Right kidney (tissue), 1 donor: Measurements from ENCODE around the gene HOXB7.

Experiments
- DNase-seq: peaks from one replicate; pipeline ENCODE4 v3.0.0-alpha.2; 2016

Gene HOXB7

DNA sequence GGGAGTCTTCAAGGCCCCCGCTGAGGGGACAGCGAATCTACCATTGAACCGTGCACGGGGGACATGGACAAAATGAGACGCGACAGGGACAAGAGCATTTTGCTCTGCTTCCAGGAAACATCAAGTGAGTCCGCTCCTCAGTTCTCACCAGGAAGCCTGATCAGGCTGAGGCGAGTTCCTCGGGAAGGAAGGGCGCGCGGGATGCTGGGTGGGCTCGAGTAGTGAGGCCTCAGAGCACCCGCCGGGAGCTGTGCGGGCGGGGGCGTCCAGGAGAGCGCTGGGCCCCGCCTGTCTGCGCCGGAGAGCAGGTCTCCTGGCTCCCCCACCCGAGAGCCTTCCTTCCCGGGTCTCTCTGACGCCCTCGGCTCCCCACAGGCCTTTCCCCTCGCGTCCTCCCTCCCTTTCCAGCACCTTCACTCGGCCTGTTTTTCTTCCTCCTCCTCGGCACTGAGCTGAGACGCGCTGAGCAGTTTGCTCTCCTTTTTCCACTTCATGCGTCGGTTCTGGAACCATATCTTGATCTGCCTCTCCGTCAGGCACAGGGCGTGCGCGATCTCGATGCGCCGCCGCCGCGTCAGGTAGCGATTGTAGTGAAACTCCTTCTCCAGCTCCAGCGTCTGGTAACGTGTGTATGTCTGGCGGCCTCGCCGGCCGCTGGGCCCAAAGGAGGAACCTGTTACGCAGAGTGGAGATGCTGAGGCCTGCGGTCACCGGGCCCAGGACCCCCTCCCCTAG is 14.7 kb downstream of the HOXB7 start:
- DNase-seq: peak; percentile 82

- peak; percentile 69 for DNase-seq
These were observed 15.4 kb downstream of the HOXB7 start for GRCh38 chr17:48595278-48595999.

- DNase-seq: peak; percentile 83
These were observed 16.1 kb downstream of the HOXB7 start for GRCh38 chr17:48594538-48595277.

- DNase-seq: peak; percentile 94
These were observed 16.8 kb downstream of the HOXB7 start for GRCh38 chr17:48593840-48594537.

DNA sequence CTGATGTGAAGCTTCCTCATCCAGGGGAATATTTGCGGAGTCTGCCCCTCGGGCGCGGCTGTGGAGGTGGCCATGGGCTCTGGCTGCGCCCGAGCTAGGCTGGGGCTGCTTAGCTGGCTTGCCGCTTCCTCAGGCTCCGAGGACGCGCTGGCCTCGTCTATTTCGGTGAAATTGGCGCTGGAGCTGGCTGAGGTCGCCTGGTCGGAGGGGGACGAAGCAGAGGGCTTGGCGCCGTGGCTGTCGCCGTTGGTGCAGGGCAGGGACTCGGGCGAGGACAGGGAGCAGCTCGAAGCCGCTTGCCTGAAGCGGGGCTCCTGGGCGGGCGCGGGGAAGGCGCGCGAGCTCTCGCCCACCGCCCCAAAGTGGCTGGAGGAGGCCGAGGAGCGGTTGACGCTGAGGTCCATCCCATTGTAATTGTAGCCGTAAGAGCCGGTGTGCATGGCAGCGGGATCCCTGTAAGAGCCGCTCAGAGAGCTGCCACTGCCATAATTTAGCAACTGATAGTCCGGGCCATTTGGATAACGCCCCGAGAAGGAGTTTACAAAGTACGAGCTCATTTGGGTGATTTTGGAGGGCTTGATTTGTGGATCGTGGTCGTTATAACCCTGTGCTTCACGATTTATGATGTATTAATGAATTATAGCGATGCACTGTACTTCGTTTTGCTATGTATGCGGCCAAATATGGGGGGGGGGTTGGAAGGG is 17.5 kb downstream of the HOXB7 start, which contains the start of gene HOXB5:
Gene HOXB5, minus strand, starts transcription at position 654 of the 704 bp plus-strand sequence. Its CDS starts 97 bp downstream, at position 557.
- DNase-seq: peak; percentile 82

- DNase-seq: no peak
These were observed 18.2 kb downstream of the HOXB7 start for GRCh38 chr17:48592577-48592976.

GRCh38 chr17:48592057-48592514 is 18.7 kb downstream of the HOXB7 start:
- DNase-seq: no peak

DNA sequence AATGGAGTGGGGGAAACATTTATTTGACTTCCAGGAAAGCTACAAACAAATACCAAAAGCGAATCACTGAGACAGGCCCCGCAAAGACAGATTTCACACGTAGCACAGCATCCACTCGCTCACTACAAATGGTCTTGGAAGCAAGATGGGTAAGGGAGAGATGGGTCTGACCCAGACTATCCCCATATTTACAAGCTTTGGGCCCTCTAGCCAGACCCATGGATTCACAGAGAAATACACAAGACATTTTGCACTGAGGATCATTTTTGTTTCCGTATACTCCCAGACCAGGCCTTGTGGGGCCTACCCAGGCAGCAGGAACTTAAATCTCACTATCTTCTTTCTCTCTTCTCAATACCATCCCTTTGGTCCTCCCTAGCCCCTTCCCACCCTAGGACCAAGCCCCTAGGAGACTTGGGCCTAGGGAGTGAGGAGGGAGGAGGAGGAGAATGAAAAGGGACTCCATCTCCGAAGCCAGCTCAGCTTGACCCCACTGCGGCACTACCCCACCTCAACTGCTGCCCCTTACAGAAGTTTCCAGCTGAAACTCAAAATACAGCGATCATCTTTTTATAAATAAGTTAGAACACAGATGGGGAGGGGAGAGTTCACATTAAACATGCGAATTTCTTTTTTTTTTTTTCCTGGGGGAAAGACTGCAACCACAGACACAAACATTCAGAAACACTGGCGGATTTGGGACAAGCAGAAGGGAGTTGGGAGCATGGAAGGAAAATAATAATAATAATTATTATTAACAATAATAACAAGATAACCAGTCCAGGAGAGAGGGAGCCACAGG is 19.4 kb downstream of the HOXB7 start:
- DNase-seq: no peak

DNA sequence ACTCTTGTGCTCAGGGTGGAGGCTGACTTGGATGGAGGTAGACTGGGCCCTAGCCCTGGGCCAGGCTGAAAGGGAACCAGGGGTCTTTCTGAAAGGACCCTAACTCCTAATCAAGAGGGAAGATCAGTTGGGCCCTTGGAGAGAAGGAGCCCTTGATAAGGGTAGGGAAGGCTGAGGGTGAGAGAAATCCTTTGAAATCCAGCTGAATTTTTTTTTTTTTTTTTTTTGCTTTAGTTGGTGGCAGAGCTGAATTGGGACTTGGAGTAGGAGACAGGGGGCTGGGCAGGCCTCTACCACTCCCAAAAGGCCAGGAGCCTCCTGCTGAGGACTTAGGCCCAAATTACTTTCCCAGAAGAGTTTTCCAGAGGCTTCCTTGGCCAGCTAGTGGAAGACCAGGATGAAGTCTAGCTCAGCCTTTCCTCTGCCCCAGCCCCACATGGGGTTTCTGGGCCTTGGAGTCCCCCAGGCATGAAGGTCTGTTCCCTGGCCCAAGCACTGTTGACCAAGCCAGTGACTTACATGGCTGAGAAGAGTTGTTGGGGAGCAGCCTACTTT is 20.1 kb downstream of the HOXB7 start:
- DNase-seq: no peak

DNA sequence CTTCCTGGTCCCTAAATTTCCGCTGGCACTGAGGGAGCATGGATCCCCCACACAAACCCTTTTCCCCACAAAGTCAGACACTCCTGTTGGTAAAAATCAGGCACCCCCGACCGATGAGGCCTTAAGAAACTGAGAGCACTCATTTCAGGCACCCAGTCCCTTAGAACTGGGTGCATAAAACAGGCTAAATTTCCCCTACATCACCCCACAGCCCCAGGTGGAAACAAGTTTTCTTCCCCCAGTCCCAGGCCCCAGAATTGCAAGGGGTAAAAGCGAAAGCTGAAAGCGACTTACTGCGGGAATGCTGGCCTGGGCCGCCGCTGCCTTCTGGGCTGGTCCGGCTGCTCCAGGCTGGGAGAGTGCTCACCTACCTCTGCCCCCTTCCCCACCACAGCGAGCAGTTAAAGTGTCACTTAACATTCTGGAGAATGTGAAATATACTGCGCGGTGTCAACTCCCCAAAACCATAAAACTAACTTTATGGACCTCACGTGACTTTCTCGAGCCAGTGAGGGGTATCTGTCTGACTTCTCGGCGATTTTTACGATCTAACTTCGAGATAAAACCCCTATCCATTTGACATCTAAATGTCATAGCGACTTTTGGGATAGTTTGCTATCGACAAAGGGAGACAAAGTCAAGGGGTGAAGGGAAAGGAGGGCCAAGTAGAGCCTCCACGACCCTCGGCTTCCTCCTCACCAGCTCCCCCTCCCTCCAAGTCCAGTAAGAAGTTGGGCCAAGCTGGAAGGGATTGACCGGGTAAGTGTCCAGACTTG is 20.8 kb downstream of the HOXB7 start, which contains the start of gene HOXB3:
Gene HOXB3, minus strand, starts transcription at position 411 of the 776 bp plus-strand sequence. CDS start 37,767 bp downstream, outside the sequence.
- DNase-seq: peak; percentile 85

DNA sequence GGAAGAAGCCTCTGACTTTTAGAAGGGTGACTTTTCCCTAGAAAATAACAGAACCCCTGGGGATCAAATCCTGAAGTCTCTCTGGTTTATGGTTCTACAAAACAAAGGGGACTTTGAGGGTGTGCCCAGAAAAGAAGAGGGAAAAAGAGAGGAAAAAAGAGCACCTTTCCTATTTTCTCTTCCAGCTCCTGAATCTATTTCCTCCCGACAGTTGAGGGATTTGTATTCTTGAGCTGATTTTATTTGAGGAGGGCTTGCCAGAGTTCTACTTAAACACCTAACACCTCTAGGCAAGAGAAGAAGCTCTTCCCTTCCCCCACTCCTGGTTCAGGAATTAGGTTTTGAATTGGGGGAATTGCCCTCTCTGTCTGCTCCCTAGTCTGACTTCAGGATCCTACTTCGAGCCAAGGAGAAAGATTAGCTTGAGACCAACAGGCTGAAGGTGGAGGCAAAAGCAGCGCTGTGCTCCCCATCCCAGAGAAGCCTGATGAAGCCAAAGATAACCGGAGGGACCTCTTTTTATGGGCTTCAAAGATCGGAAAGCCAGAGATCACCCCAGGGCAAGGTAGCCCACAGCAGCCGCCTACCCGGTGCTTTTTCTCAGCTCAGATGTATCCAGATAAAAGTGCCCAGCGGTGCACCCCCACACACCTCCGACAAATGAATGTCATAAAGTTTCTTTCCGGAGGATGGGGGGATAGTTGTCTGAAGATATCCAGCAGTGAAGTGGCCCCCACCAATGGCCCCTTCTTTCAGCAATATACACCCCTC is 21.6 kb downstream of the HOXB7 start:
- DNase-seq: no peak

- no peak for DNase-seq
These were observed 22.3 kb downstream of the HOXB7 start for GRCh38 chr17:48588528-48588927.

- DNase-seq: no peak
These were observed 22.8 kb downstream of the HOXB7 start for GRCh38 chr17:48588074-48588415.

DNA sequence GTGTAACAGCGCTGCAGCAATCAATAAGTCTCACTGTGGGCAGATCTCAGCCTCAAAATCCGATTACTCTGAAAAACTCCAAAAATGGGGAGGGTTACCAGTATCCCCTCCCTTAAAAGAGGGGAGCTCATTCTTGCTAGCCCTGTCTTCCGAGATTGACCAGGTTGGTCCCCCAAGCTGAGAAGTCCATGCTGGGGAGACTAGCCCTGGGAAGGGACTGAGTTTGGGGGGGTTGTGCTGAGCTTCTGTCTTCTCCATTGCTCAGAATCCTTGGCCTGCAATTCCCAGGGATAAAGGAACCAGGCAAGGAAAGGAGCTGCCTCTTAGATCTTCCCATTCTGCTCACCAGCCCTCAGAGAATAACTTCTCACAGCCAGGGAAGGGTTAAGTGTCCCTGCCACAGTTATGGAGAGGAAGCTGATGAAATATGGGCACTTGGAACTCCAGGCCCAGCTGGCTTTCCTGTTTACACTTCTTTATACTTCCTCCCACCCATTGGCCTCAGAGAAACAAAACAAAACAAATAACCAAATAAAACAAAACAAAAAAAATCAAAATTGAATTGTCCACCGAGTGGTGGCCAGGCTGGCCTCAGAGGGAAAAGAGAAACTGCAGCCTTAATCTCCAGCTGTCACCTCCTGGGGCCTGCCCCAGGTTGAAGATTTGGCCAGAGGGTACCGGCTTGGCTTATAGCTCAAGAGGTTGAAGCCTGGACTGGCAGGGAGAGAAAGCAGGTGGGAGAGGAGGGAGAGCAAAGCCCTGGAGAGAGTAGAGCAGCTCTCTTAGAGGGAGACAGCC is 23.3 kb downstream of the HOXB7 start:
- peak; percentile 78 for DNase-seq

GRCh38 chr17:48586355-48587258 is 24.2 kb downstream of the HOXB7 start:
- DNase-seq: peak; percentile 77

GRCh38 chr17:48584223-48584741 is 26.5 kb downstream of the HOXB7 start:
- no peak for DNase-seq
